CD4-positive, alpha-beta T cell (primary cell): ENCODE results near the gene PLPP7. TPM values are rescaled to one million over a fixed set of nuclear protein-coding genes. Genes with fewer than 3 reads are reported as not detected.
A peak's percentile ranks its signal among the peaks of the same experiment; 100 is the strongest.
"Not testable (repeated sequence)": the region's sequence is repeated elsewhere in the genome, so short reads cannot be mapped to it uniquely, and the experiment has no call there.

ENCODE experiments used
- ATAC-seq: fragments of 200-7000 bp; cut with Tn5 transposase; one replicate; pipeline ENCODE4 v1.10.0; 2022; ENCODE audit warnings: mild to moderate bottlenecking; ENCODE audit not compliant: poor library complexity
- CTCF ChIA-PET: fragments of 350-600 bp; sonication (Branson Sonifier 250); formaldehyde crosslinking; loops from one replicate; lab custom pipeline; 2021; ENCODE audit warnings: antibody characterized with exemption, inconsistent platforms; lab: Charles Lee
- POLR2A ChIA-PET: fragments of 350-600 bp; sonication (Branson Sonifier 250); formaldehyde crosslinking; loops from one replicate; lab custom pipeline; 2021; ENCODE audit warnings: antibody characterized with exemption, inconsistent platforms; lab: Charles Lee
- DNase-seq, 14 experiments: peaks; one replicate each; pipeline ENCODE4 v3.0.0-alpha.2; 2013 to 2020; ENCODE audit warnings: mixed read lengths in 2 of 14
- H3K27ac ChIP-seq, 2 donors: one replicate each; pipeline versions ENCODE4 v1.5.1 to v1.7.0; 2013; ENCODE audit warnings: low read length in 2 of 2, low read depth in 1 of 2, mild to moderate bottlenecking in 1 of 2
- H3K27me3 ChIP-seq, 2 experiments: 1 replicate in 1 of 2; 2 replicates in 1 of 2; pipeline versions ENCODE4 v1.6.1 to v1.7.0; 2013; ENCODE audit warnings: low read length in 2 of 2, control low read depth in 1 of 2, mild to moderate bottlenecking in 1 of 2, moderate library complexity in 1 of 2; ENCODE audit not compliant: insufficient read depth in 2 of 2, control insufficient read depth in 1 of 2
- H3K36me3 ChIP-seq: one replicate; pipeline ENCODE4 v1.6.1; 2013; ENCODE audit warnings: low read length, control low read depth; ENCODE audit not compliant: insufficient read depth
- H3K4me1 ChIP-seq: one replicate; pipeline ENCODE4 v1.6.1; 2013; ENCODE audit warnings: low read length, control low read depth; ENCODE audit not compliant: insufficient read depth
- H3K4me3 ChIP-seq: one replicate; pipeline ENCODE4 v1.5.1; 2013; ENCODE audit warnings: mild to moderate bottlenecking, low read length, moderate library complexity
- H3K9me3 ChIP-seq, 2 experiments: 1 replicate in 1 of 2; 2 replicates in 1 of 2; pipeline versions ENCODE4 v1.6.1 to v1.7.0; 2013; ENCODE audit warnings: low read length in 2 of 2, mild to moderate bottlenecking in 2 of 2, control low read depth in 1 of 2, moderate library complexity in 1 of 2; ENCODE audit not compliant: control insufficient read depth in 1 of 2, insufficient read depth in 1 of 2
- H3K27ac Mint-ChIP-seq: one replicate; pipeline ENCODE4 v1.8.0; 2020; ENCODE audit warnings: mixed read lengths
- H3K27me3 Mint-ChIP-seq: one replicate; pipeline ENCODE4 v1.8.0; 2021; ENCODE audit warnings: mixed read lengths
- H3K36me3 Mint-ChIP-seq: one replicate; pipeline ENCODE4 v1.8.0; 2021; ENCODE audit warnings: low read depth, mixed read lengths
- H3K4me1 Mint-ChIP-seq: one replicate; pipeline ENCODE4 v1.8.0; 2021; ENCODE audit warnings: low read depth, mixed read lengths
- H3K4me3 Mint-ChIP-seq: one replicate; pipeline ENCODE4 v1.8.0; 2020; ENCODE audit warnings: mild to moderate bottlenecking, mixed read lengths
- H3K9me3 Mint-ChIP-seq: one replicate; pipeline ENCODE4 v1.8.0; 2020; ENCODE audit warnings: mixed read lengths
- CTCF ChIP-seq: fragments of 200-600 bp; IDR thresholded peaks from one replicate; pipeline ENCODE4 v1.8.0; 2022; ENCODE audit warnings: antibody characterized with exemption, mild to moderate bottlenecking
- intact Hi-C, 2 experiments: fragments of 100-400 bp; cut with DNase I in 1 of 2; cut with micrococcal nuclease in 1 of 2; formaldehyde crosslinking; loops; one replicate each; pipeline versions ENCODE4 v1.15.1 to v1.9.0; 2023 to 2025; cut with DNase I, micrococcal nuclease
- total RNA-seq, 174 experiments: library from RNA in 2 of 174; stranded (reverse) in 2 of 174; gene quantifications; one replicate each; pipeline ENCODE4 v1.2.3 and lab custom pipeline; 2021 to 2026

Gene PLPP7
- total RNA-seq, 2 experiments from 2014 or later = 0.22 TPM; not detected in 1

GRCh38 chr9:131259916-131260597 lies 29.5 kb upstream of the PLPP7 start:
- CTCF ChIA-PET = no interaction called here
- no peak overlapping the region for H3K27ac ChIP-seq
- no peak overlapping the region for H3K4me3 ChIP-seq
- Mint-ChIP-seq H3K27ac (peak overlapping the region; percentile 98), H3K9me3 (no peaks in the 10 kb centered on the region), H3K4me1 (peaks cover 70% of the 10 kb centered on the region), H3K4me3 (peak overlapping the region; percentile 11), H3K27me3 (no peaks in the 10 kb centered on the region), H3K36me3 (peaks cover 78% of the 10 kb centered on the region)
- peaks cover 99% of the 10 kb centered on the region for H3K4me1 ChIP-seq
- POLR2A ChIA-PET = interaction anchor here (1.3 to 18.0 kb wide), 2 partner anchors 10 to 25 kb away, joined by 5 to 738 read pairs; partner anchors contain the start of gene FAM78A
- H3K36me3 ChIP-seq = peaks cover 66% of the 10 kb centered on the region
- no peaks in the 10 kb centered on the region for H3K9me3 ChIP-seq
- DNase-seq (peak in 1 of 14 experiments; percentile 2), ATAC-seq (no peak)
- no peaks in the 10 kb centered on the region for H3K27me3 ChIP-seq
- TF ChIP-seq CTCF = no peak
- intact Hi-C loops = no loop called here

- peaks cover 73% of the 10 kb centered on the region for H3K36me3 ChIP-seq
- ChIA-PET POLR2A (interaction anchor here (1.3 to 18.0 kb wide), 3 partner anchors 9 to 26 kb away, joined by 5 to 738 read pairs (median 19); partner anchors contain the start of gene FAM78A), CTCF (no interaction called here)
- H3K4me1 ChIP-seq = peaks cover 99% of the 10 kb centered on the region
- no peaks in the 10 kb centered on the region for H3K27me3 Mint-ChIP-seq
- H3K27ac Mint-ChIP-seq = peak overlapping the region; percentile 98
- intact Hi-C loops = no loop called here
- H3K9me3 Mint-ChIP-seq = no peaks in the 10 kb centered on the region
- no peak for TF ChIP-seq CTCF
- H3K27me3 ChIP-seq = no peaks in the 10 kb centered on the region
- no peak overlapping the region for H3K4me3 ChIP-seq
- H3K36me3 Mint-ChIP-seq = peaks cover 79% of the 10 kb centered on the region
- H3K9me3 ChIP-seq = no peaks in the 10 kb centered on the region
- ATAC-seq = no peak
- H3K4me3 Mint-ChIP-seq = no peak overlapping the region
- peak overlapping the region in 1 of 2 donors; percentile 13 for H3K27ac ChIP-seq
- peaks cover 67% of the 10 kb centered on the region for H3K4me1 Mint-ChIP-seq
- peak in 3 of 14 experiments; percentile 1 to 11 (median 1) for DNase-seq
These were observed 28.6 kb upstream of the PLPP7 start for GRCh38 chr9:131260751-131261452.

DNA sequence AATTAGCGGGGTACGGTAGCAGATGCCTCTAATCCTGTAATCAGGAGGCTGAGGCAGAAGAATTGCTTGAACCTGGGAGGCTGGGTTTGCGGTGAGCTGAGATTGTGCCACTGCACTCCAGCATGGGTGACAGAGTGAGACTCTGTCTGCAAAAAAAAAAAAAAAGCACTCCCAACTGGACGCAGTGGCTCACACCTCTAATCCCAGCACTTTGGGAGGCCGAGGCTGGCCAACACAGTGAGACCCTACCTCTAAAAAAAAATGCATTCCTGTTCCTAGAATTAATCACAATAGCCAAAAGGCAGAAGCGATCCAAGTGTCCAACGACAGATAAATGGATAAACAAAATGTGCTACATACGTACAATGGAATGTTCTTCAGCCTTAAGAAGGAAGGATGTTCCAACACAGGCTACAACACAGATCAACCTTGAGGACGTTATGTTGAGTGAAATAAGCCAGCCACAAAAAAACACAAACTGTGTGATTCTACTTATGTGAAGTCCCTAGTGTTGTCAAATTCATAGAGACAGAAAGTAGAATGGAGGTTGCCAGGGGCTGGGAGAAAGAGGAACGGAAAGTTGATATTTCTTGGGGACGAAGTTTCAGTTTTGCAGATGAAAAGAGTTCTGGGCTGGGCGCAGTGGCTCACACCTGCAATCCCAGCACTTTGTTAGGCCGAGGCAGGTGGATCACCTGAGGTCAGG lies 27.0 kb upstream of the PLPP7 start:
- Histone ChIP-seq H3K27me3 (no peaks in the 10 kb centered on the region), H3K9me3 (no peaks in the 10 kb centered on the region), H3K4me3 (no peak overlapping the region), H3K27ac (no peak overlapping the region), H3K36me3 (peaks cover 80% of the 10 kb centered on the region), H3K4me1 (peaks cover 99% of the 10 kb centered on the region)
- H3K36me3 Mint-ChIP-seq = peaks cover 85% of the 10 kb centered on the region
- no peak for ATAC-seq
- peaks cover 72% of the 10 kb centered on the region for H3K4me1 Mint-ChIP-seq
- peak overlapping the region; percentile 100 for H3K27ac Mint-ChIP-seq
- H3K4me3 Mint-ChIP-seq = peak overlapping the region; percentile 69
- ChIA-PET CTCF (no interaction called here), POLR2A (interaction anchor here (4.4 to 18.0 kb wide), 2 partner anchors 8 to 16 kb away, joined by 19 to 738 read pairs; partner anchors contain the start of gene FAM78A)
- no peaks in the 10 kb centered on the region for H3K27me3 Mint-ChIP-seq
- intact Hi-C loops = no loop called here
- H3K9me3 Mint-ChIP-seq = no peaks in the 10 kb centered on the region
- no peak for TF ChIP-seq CTCF
- DNase-seq = peak in 3 of 14 experiments; percentile 2 to 35 (median 22)

DNA sequence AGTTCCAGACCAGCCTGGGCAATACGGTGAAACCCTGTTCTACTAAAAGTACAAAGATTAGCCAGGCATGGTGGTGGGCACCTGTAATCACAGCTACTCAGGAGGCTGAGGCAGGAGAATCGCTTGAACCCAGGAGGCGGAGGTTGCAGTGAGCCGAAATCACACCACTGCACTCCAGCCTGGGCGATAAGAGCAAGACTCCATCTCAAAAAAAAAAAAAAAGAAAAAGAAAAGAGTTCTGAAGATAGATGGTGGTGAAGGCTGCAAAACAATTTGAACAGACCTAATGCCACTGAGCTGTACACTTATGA lies 26.5 kb upstream of the PLPP7 start:
- DNase-seq, H3K9me3 ChIP-seq, H3K27me3 Mint-ChIP-seq, H3K27me3 ChIP-seq, H3K27ac ChIP-seq, CTCF ChIA-PET, H3K4me3 ChIP-seq, intact Hi-C loops, H3K9me3 Mint-ChIP-seq, ATAC-seq: not testable (repeated sequence)
- H3K36me3 ChIP-seq = peaks cover 76% of the 10 kb centered on the region
- Mint-ChIP-seq H3K36me3 (peaks cover 81% of the 10 kb centered on the region), H3K27ac (peak overlapping the region; percentile 100), H3K4me1 (peaks cover 68% of the 10 kb centered on the region), H3K4me3 (peak overlapping the region; percentile 69)
- POLR2A ChIA-PET = interaction anchor here (4.4 to 18.0 kb wide), 3 partner anchors 7 to 15 kb away, joined by 19 to 738 read pairs (median 738); partner anchors contain the start of gene FAM78A
- peaks cover 99% of the 10 kb centered on the region for H3K4me1 ChIP-seq
